HG02588 (cell line): Measurements from ENCODE around the gene OPCML.

Source experiments
- ATAC-seq: cut with Tn5 transposase; IDR thresholded peaks from one replicate; pipeline ENCODE4 v1.9.1; 2021; ENCODE audit warnings: mild to moderate bottlenecking, moderate library complexity; ENCODE audit not compliant: unreplicated experiment

Gene OPCML

DNA sequence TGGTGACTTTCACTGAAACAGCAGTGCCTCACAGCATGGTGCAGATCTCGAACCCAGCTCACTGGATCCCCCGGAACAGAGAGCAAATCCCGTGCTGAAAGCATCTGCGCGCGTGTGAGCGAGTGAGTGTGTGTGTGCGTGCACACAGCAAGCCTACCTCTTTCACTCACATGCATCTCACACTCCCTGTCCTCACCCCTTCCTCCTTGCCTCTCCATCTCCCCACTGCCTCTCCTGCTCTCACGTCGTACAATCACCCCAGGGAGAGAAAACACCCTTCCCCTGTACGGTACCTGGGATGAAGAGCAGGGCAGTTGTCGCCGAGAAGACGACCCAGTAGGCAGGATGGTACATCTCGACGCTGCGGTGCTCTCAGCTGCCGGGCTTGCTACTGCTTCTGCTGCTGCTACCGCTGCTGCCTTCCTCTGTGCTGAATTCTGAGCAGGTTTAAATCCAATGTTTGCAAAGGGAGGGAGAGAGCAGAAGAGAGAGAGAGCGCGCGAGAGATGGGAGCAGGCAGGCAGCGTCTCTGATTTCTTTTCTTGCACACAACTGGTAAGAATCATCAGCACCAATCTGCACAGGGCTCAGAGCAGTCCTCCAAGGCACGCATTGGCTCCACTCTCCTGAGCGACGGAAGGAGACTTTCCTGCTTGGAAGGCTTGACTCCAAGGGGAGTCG lies at the start of gene OPCML:
Gene OPCML (minus strand): TSS at position 531 of the 681 bp plus-strand sequence.
- ATAC-seq, result no peak

- ATAC-seq, result no peak
Measured at GRCh38 chr11:133581091-133581490, 48.8 kb upstream of the OPCML start.

- ATAC-seq, result no peak
Measured at GRCh38 chr11:133579165-133580031, 47.1 kb upstream of the OPCML start.

GRCh38 chr11:133577403-133577802 lies 45.1 kb upstream of the OPCML start:
- no peak for ATAC-seq

DNA sequence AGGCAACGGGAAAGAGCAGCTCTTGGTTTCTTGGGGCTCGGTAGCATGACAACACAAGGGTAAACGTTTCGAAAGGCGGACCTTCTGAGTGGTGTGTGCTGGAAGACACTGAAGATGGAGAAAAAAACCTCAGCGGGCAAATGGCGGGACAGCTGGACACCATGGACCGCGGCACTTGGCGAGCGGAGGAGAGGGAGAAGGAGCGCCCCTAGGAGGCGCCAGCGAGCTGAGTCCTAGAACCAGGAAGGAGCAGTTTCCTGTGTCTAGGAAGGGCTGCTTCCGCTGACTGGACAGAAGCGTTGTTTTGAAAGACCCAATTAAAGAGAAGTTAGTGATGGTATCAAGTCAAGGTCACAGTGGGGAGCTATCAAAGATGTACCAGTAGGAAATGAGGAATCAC lies 44.0 kb upstream of the OPCML start:
- no peak for ATAC-seq

DNA sequence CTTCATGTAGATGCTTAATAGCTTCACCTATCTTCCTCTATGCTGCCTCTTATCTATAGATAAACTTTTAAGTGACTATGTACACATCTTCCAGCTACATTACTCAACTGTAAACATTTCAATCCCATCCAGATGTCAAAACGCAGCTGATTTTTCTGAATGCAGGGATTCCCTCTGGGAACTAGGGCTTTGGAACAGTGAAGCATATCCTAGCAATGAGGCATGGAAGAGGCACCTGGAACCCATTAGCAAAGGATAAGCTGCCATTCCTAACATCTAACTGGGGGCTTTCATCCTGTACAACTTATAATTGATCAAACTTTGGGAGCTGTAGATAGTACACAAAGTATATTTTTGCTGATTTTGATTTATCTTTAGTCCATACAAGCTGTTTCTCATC lies 40.8 kb upstream of the OPCML start:
- no peak for ATAC-seq

- ATAC-seq, result no peak
Measured at GRCh38 chr11:133570376-133570775, 38.1 kb upstream of the OPCML start.

GRCh38 chr11:133563505-133564025 lies 31.3 kb upstream of the OPCML start:
- ATAC-seq, result no peak

GRCh38 chr11:133560472-133560855 lies 28.2 kb upstream of the OPCML start:
- no peak for ATAC-seq

- no peak for ATAC-seq
Measured at GRCh38 chr11:133559833-133560471, 27.7 kb upstream of the OPCML start.

DNA sequence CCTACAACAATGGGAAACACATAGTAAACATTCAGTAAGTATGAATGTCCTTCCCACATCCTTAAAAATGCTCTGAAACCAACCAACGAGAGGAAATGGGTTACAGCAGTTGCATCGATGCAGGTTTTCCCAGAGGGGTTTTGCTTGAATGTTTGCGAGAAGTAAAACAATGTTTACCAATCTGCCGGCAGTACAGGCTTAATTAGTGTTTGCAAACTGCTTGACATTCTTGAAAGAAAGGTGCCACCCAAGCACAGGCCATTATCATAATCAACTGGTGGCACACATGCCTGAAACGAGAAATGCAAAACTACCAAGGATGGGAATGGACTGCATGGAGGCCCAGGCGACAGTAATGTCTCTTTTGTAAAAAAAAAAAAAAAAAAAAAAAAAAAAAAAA lies 27.1 kb upstream of the OPCML start:
- no peak for ATAC-seq

DNA sequence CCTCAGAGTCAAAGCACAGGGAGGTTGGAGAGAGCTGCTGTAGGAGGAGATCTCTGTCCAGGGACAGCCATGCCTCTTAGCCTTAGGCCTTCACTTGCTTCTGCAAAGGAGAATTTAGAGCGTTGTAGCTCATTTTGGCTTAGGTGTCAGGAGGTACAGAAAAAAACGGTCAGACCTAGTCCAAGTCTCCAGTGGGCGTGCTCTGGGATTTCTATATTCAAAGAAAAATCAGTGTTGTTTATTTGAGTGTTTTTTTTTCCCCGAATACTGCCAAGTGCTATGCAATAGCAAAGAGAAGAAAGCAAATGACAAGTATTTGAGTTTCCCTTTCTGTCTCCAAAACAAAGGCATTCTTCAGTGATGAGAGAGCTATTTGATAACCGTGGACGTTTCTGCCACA lies 22.7 kb upstream of the OPCML start:
- no peak for ATAC-seq

GRCh38 chr11:133553885-133554740 lies 21.8 kb upstream of the OPCML start:
- ATAC-seq, result no peak

- no peak for ATAC-seq
Measured at GRCh38 chr11:133552938-133553337, 20.6 kb upstream of the OPCML start.

GRCh38 chr11:133551064-133551463 lies 18.8 kb upstream of the OPCML start:
- no peak for ATAC-seq

- no peak for ATAC-seq
Measured at GRCh38 chr11:133549826-133550225, 17.5 kb upstream of the OPCML start.

GRCh38 chr11:133548641-133549040 lies 16.3 kb upstream of the OPCML start:
- no peak for ATAC-seq

DNA sequence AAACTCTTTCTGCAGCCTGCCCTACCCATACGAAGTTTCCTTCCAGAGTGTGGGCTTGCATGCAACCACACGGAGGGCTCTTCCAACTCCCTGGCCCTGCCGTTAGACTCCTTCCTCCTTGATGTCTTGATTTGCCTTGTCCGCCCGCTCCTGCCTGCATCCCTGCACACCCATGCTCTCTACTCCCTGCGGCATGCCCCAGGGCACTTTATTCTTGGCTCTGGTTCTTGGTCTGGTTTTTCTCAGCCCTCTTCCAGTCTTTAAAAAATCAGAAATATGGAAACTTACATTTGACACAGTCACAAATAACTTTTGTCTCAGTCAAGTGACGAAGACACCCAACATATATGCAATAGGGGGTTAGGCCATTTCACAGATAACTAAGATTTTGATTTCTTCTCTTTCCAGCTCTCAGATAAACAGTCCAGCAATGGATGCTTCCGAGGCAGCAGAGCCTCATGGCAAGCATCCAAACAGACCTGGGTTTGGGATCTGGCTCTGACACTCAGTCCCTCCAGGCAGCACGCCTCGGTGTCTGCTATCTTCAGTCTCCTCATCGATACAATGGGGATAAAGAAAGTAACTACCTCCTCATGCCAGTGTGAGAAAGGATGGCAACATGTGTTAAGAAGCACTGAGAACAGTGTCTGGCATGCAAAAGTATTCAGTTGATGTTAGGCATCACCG lies 15.7 kb upstream of the OPCML start:
- no peak for ATAC-seq

DNA sequence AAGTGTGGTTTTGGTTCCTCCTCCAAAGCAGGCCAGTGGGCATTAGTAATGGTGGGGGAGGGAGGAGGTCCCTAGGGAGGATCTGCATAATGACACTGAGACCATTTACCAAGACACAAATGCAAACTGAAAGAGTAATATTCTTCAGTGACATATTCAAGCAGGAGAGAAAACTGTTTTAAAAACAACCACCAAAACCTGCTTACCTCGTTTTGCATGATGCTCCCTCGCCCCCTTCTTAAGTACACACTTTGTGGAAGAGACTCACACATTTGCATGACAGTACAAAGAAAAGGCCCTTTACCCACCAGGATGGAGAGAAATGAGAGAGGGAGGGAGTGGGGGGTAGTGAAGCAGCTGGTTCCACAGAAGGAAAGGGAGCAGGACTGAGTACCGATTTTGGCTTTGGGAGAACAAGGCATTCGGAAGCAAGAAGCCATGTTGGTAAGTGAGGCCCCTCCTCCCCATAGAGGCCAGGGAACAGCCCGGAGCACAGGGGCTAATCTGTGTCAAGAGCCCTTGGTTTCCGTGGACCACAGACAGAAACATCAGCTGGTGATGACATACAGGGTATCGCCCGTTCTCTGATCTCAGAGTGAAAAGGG lies 13.0 kb upstream of the OPCML start:
- ATAC-seq, result peak; percentile 81

GRCh38 chr11:133541720-133542095 lies 9.4 kb upstream of the OPCML start:
- no peak for ATAC-seq
